CD4-positive, alpha-beta memory T cell (primary cell): ENCODE results near the gene GRID1. TPM values are rescaled to one million over a fixed set of nuclear protein-coding genes. Genes with fewer than 3 reads are reported as not detected.
A peak's percentile ranks its signal among the peaks of the same experiment; 100 is the strongest.

Source experiments
- CTCF ChIA-PET: fragments of 350-600 bp; sonication (Branson Sonifier 250); formaldehyde crosslinking; loops from one replicate; lab custom pipeline; 2021; ENCODE audit warnings: inconsistent platforms; ENCODE audit not compliant: partially characterized antibody; lab: Charles Lee
- POLR2A ChIA-PET: fragments of 350-600 bp; sonication (Branson Sonifier 250); formaldehyde crosslinking; loops from one replicate; lab custom pipeline; 2021; ENCODE audit not compliant: partially characterized antibody; lab: Charles Lee
- DNase-seq, 5 donors: peaks; one replicate each; pipeline versions ENCODE4 v3.0.0 to v3.0.0-alpha.2; 2020 to 2022; ENCODE audit warnings: mixed read lengths in 1 of 5
- H3K27ac ChIP-seq: one replicate; pipeline ENCODE4 v1.7.0; 2013; ENCODE audit warnings: low read depth, low read length
- H3K27me3 ChIP-seq: 2 replicates; pipeline ENCODE4 v1.7.0; 2013; ENCODE audit warnings: mild to moderate bottlenecking, low read length, moderate library complexity; ENCODE audit not compliant: insufficient read depth
- H3K36me3 ChIP-seq: 2 replicates; pipeline ENCODE4 v1.7.0; 2013; ENCODE audit warnings: mild to moderate bottlenecking, low read length, moderate library complexity; ENCODE audit not compliant: insufficient read depth
- H3K4me1 ChIP-seq: 2 replicates; pipeline ENCODE4 v1.7.0; 2013; ENCODE audit warnings: mild to moderate bottlenecking, low read length, moderate library complexity; ENCODE audit not compliant: insufficient read depth
- H3K4me3 ChIP-seq, 2 donors: one replicate each; pipeline ENCODE4 v1.7.0; 2013; ENCODE audit warnings: low read length in 2 of 2, mild to moderate bottlenecking in 1 of 2
- H3K9me3 ChIP-seq, 2 donors: one replicate each; pipeline ENCODE4 v1.7.0; 2013; ENCODE audit warnings: low read length in 2 of 2, control low read depth in 1 of 2; ENCODE audit not compliant: control insufficient read depth in 1 of 2
- H3K27ac Mint-ChIP-seq, 7 donors: one replicate each; pipeline ENCODE4 v1.8.0; 2020 to 2021; ENCODE audit warnings: mixed read lengths in 7 of 7, mild to moderate bottlenecking in 6 of 7, inconsistent platforms in 3 of 7, moderate library complexity in 3 of 7
- H3K27me3 Mint-ChIP-seq, 2 donors: one replicate each; pipeline ENCODE4 v1.8.0; 2020 to 2021; ENCODE audit warnings: mixed read lengths in 2 of 2
- H3K36me3 Mint-ChIP-seq, 2 donors: one replicate each; pipeline ENCODE4 v1.8.0; 2020 to 2021; ENCODE audit warnings: mixed read lengths in 2 of 2, inconsistent platforms in 1 of 2, mild to moderate bottlenecking in 1 of 2
- H3K4me1 Mint-ChIP-seq, 4 donors: one replicate each; pipeline ENCODE4 v1.8.0; 2020 to 2021; ENCODE audit warnings: mixed read lengths in 4 of 4, mild to moderate bottlenecking in 1 of 4
- H3K4me3 Mint-ChIP-seq, 8 donors: one replicate each; pipeline ENCODE4 v1.8.0; 2020 to 2021; ENCODE audit warnings: mixed read lengths in 8 of 8, mild to moderate bottlenecking in 7 of 8, moderate library complexity in 6 of 8, inconsistent platforms in 3 of 8
- H3K9me3 Mint-ChIP-seq, 8 donors: one replicate each; pipeline ENCODE4 v1.8.0; 2020 to 2021; ENCODE audit warnings: mixed read lengths in 8 of 8, mild to moderate bottlenecking in 5 of 8, inconsistent platforms in 3 of 8, moderate library complexity in 1 of 8
- intact Hi-C: fragments of 100-400 bp; cut with micrococcal nuclease; formaldehyde crosslinking; loops from one replicate; pipeline ENCODE4 v1.15.1; 2023
- polyA plus RNA-seq, 2 donors: library from polyadenylated mRNA; unstranded; fragments of 300-500 nt; fragmentation: Illumina TruSeq; gene quantifications; one replicate each; pipeline ENCODE4 v1.2.3, GENCODE V29; 2021
- total RNA-seq, 2 experiments: library from RNA; stranded (reverse); gene quantifications; one replicate each; pipeline ENCODE4 v1.2.3, GENCODE V29; 2021

The GRID1 gene
- total and polyA plus RNA-seq, 4 experiments from 2014 or later, result not detected

GRCh38 chr10:86218842-86219241, 147.8 kb downstream of the GRID1 start:
- Histone ChIP-seq H3K4me3 (no peak overlapping the region), H3K27me3 (no peaks in the 10 kb centered on the region), H3K4me1 (no peaks in the 10 kb centered on the region), H3K9me3 (no peaks in the 10 kb centered on the region), H3K36me3 (no peaks in the 10 kb centered on the region), H3K27ac (no peak overlapping the region)
- no peaks in the 10 kb centered on the region for H3K4me1 Mint-ChIP-seq
- no peak overlapping the region for H3K27ac Mint-ChIP-seq
- H3K27me3 Mint-ChIP-seq, result peaks cover 2 to 7% of the 10 kb centered on the region in 2 donors
- ChIA-PET POLR2A (no interaction called here), CTCF (no interaction called here)
- H3K4me3 Mint-ChIP-seq, result peak overlapping the region in 1 of 8 donors; percentile 1
- DNase-seq, result no peak
- intact Hi-C loops, result no loop called here
- no peaks in the 10 kb centered on the region for H3K36me3 Mint-ChIP-seq
- no peaks in the 10 kb centered on the region for H3K9me3 Mint-ChIP-seq

GRCh38 chr10:86218160-86218559, 148.4 kb downstream of the GRID1 start:
- ChIA-PET CTCF (no interaction called here), POLR2A (no interaction called here)
- Histone ChIP-seq H3K4me1 (no peaks in the 10 kb centered on the region), H3K4me3 (no peak overlapping the region), H3K27me3 (no peaks in the 10 kb centered on the region), H3K27ac (no peak overlapping the region), H3K36me3 (no peaks in the 10 kb centered on the region), H3K9me3 (no peaks in the 10 kb centered on the region)
- Mint-ChIP-seq H3K27ac (no peak overlapping the region), H3K4me1 (no peaks in the 10 kb centered on the region), H3K27me3 (peaks cover 2 to 7% of the 10 kb centered on the region in 2 donors), H3K9me3 (no peaks in the 10 kb centered on the region), H3K36me3 (no peaks in the 10 kb centered on the region), H3K4me3 (no peak overlapping the region)
- intact Hi-C loops, result no loop called here
- no peak for DNase-seq

- H3K9me3 ChIP-seq, result no peaks in the 10 kb centered on the region
- H3K27ac ChIP-seq, result no peak overlapping the region
- H3K4me3 ChIP-seq, result no peak overlapping the region
- no peak for DNase-seq
- no peaks in the 10 kb centered on the region for H3K36me3 ChIP-seq
- POLR2A ChIA-PET, result no interaction called here
- Mint-ChIP-seq H3K9me3 (no peaks in the 10 kb centered on the region), H3K4me3 (no peak overlapping the region), H3K36me3 (no peaks in the 10 kb centered on the region), H3K27me3 (peaks cover 2 to 7% of the 10 kb centered on the region in 2 donors), H3K27ac (no peak overlapping the region), H3K4me1 (no peaks in the 10 kb centered on the region)
- intact Hi-C loops, result no loop called here
- H3K4me1 ChIP-seq, result no peaks in the 10 kb centered on the region
- no peaks in the 10 kb centered on the region for H3K27me3 ChIP-seq
- CTCF ChIA-PET, result no interaction called here
These were observed 149.1 kb downstream of the GRID1 start for GRCh38 chr10:86217371-86218080.

- no peaks in the 10 kb centered on the region for H3K36me3 Mint-ChIP-seq
- no peaks in the 10 kb centered on the region for H3K36me3 ChIP-seq
- no peaks in the 10 kb centered on the region for H3K4me1 Mint-ChIP-seq
- H3K27me3 ChIP-seq, result no peaks in the 10 kb centered on the region
- no peaks in the 10 kb centered on the region for H3K9me3 Mint-ChIP-seq
- H3K4me3 ChIP-seq, result no peak overlapping the region
- H3K9me3 ChIP-seq, result no peaks in the 10 kb centered on the region
- no peak overlapping the region for H3K27ac Mint-ChIP-seq
- ChIA-PET POLR2A (no interaction called here), CTCF (no interaction called here)
- DNase-seq, result no peak
- H3K4me1 ChIP-seq, result no peaks in the 10 kb centered on the region
- no peak overlapping the region for H3K4me3 Mint-ChIP-seq
- H3K27me3 Mint-ChIP-seq, result peaks cover 2 to 7% of the 10 kb centered on the region in 2 donors
- intact Hi-C loops, result no loop called here
- H3K27ac ChIP-seq, result no peak overlapping the region
These were observed 149.7 kb downstream of the GRID1 start for GRCh38 chr10:86216886-86217285.

- Mint-ChIP-seq H3K4me1 (no peaks in the 10 kb centered on the region), H3K27ac (no peak overlapping the region), H3K9me3 (no peaks in the 10 kb centered on the region), H3K36me3 (no peaks in the 10 kb centered on the region), H3K4me3 (no peak overlapping the region), H3K27me3 (peaks cover 2 to 3% of the 10 kb centered on the region in 2 donors)
- Histone ChIP-seq H3K4me1 (no peaks in the 10 kb centered on the region), H3K36me3 (no peaks in the 10 kb centered on the region), H3K4me3 (no peak overlapping the region), H3K9me3 (no peaks in the 10 kb centered on the region), H3K27ac (no peak overlapping the region), H3K27me3 (no peaks in the 10 kb centered on the region)
- intact Hi-C loops, result no loop called here
- ChIA-PET CTCF (no interaction called here), POLR2A (no interaction called here)
- no peak for DNase-seq
These were observed 150.9 kb downstream of the GRID1 start for GRCh38 chr10:86215712-86216111.

- Histone ChIP-seq H3K27me3 (no peaks in the 10 kb centered on the region), H3K27ac (no peak overlapping the region), H3K9me3 (no peaks in the 10 kb centered on the region), H3K4me1 (no peaks in the 10 kb centered on the region), H3K36me3 (no peaks in the 10 kb centered on the region), H3K4me3 (no peak overlapping the region)
- no peaks in the 10 kb centered on the region for H3K9me3 Mint-ChIP-seq
- no peak for DNase-seq
- H3K27ac Mint-ChIP-seq, result no peak overlapping the region
- H3K36me3 Mint-ChIP-seq, result no peaks in the 10 kb centered on the region
- ChIA-PET CTCF (no interaction called here), POLR2A (no interaction called here)
- H3K27me3 Mint-ChIP-seq, result peaks cover 0 to 3% of the 10 kb centered on the region in 2 donors
- intact Hi-C loops, result no loop called here
- H3K4me3 Mint-ChIP-seq, result no peak overlapping the region
- no peaks in the 10 kb centered on the region for H3K4me1 Mint-ChIP-seq
These were observed 151.5 kb downstream of the GRID1 start for GRCh38 chr10:86215046-86215445.

GRCh38 chr10:86213148-86213547, 153.4 kb downstream of the GRID1 start:
- Histone ChIP-seq H3K4me3 (no peak overlapping the region), H3K27me3 (no peaks in the 10 kb centered on the region), H3K27ac (no peak overlapping the region), H3K36me3 (no peaks in the 10 kb centered on the region), H3K9me3 (no peaks in the 10 kb centered on the region), H3K4me1 (no peaks in the 10 kb centered on the region)
- intact Hi-C loops, result no loop called here
- Mint-ChIP-seq H3K36me3 (no peaks in the 10 kb centered on the region), H3K27ac (no peak overlapping the region), H3K4me1 (no peaks in the 10 kb centered on the region), H3K4me3 (no peak overlapping the region), H3K27me3 (peaks cover 0 to 8% of the 10 kb centered on the region in 2 donors), H3K9me3 (no peaks in the 10 kb centered on the region)
- no peak for DNase-seq
- CTCF ChIA-PET, result no interaction called here
- POLR2A ChIA-PET, result no interaction called here

GRCh38 chr10:86212391-86212700, 154.2 kb downstream of the GRID1 start:
- no peak for DNase-seq
- Histone ChIP-seq H3K9me3 (no peaks in the 10 kb centered on the region), H3K4me1 (no peaks in the 10 kb centered on the region), H3K27ac (no peak overlapping the region), H3K4me3 (no peak overlapping the region), H3K36me3 (no peaks in the 10 kb centered on the region), H3K27me3 (no peaks in the 10 kb centered on the region)
- ChIA-PET CTCF (no interaction called here), POLR2A (no interaction called here)
- no peaks in the 10 kb centered on the region for H3K36me3 Mint-ChIP-seq
- no peaks in the 10 kb centered on the region for H3K9me3 Mint-ChIP-seq
- H3K4me3 Mint-ChIP-seq, result no peak overlapping the region
- no peak overlapping the region for H3K27ac Mint-ChIP-seq
- intact Hi-C loops, result no loop called here
- peaks cover under 1 to 5% of the 10 kb centered on the region in 2 donors for H3K27me3 Mint-ChIP-seq
- no peaks in the 10 kb centered on the region for H3K4me1 Mint-ChIP-seq
